H1 (cell line): ENCODE results near the gene SLK. TPM values are rescaled to one million over a fixed set of nuclear protein-coding genes. Genes with fewer than 3 reads are reported as not detected.

ENCODE experiments used
- CTCF ChIA-PET: fragments of 300-600 bp; sonication (Branson Sonifier 250); formaldehyde crosslinking; loops from one replicate; lab custom pipeline; 2021; ENCODE audit not compliant: partially characterized antibody; lab: Charles Lee
- POLR2A ChIA-PET: fragments of 300-600 bp; sonication (Branson Sonifier 250); formaldehyde crosslinking; loops from one replicate; lab custom pipeline; 2021; ENCODE audit warnings: inconsistent platforms; ENCODE audit not compliant: partially characterized antibody; lab: Charles Lee
- DNase-seq, 2 experiments: peaks; one replicate each; pipeline versions ENCODE4 v3.0.0 to v3.0.0-alpha.2; 2010 to 2022; ENCODE audit warnings: low spot score in 2 of 2, low read depth in 1 of 2, mixed read lengths in 1 of 2
- FAIRE-seq: peaks from 2 replicates; lab custom pipeline; 2011; peaks lifted over from hg19 to GRCh38; lab: Jason Lieb, UNC
- H2AFZ ChIP-seq: 2 replicates; pipeline ENCODE4 v1.8.1; 2012; ENCODE audit warnings: low read length, inconsistent platforms
- H2AK5ac ChIP-seq: 2 replicates; pipeline ENCODE4 v1.6.1; 2013; ENCODE audit warnings: low read depth, low read length
- H2BK120ac ChIP-seq: replicated peaks from 2 replicates; pipeline ENCODE3; 2013; ENCODE audit warnings: low read depth, low read length, inconsistent platforms
- H2BK12ac ChIP-seq: 2 replicates; pipeline ENCODE4 v1.6.1; 2013; ENCODE audit warnings: low read depth, low read length
- H2BK15ac ChIP-seq: 2 replicates; pipeline ENCODE4 v1.6.1; 2013; ENCODE audit warnings: low read length
- H2BK20ac ChIP-seq: 2 replicates; pipeline ENCODE4 v1.6.1; 2013; ENCODE audit warnings: low read length
- H2BK5ac ChIP-seq: 2 replicates; pipeline ENCODE4 v1.6.1; 2013; ENCODE audit warnings: low read depth, low read length
- H3K14ac ChIP-seq: 2 replicates; pipeline ENCODE4 v1.6.1; 2013; ENCODE audit warnings: inconsistent platforms; ENCODE audit not compliant: insufficient read length
- H3K18ac ChIP-seq: 2 replicates; pipeline ENCODE4 v1.6.1; 2013; ENCODE audit warnings: low read length; ENCODE audit errors: extremely low read depth
- H3K23ac ChIP-seq: 2 replicates; pipeline ENCODE4 v1.6.1; 2013; ENCODE audit warnings: inconsistent platforms; ENCODE audit not compliant: insufficient read length
- H3K23me2 ChIP-seq: 2 replicates; pipeline ENCODE4 v1.6.1; 2013; ENCODE audit warnings: low read depth, low read length
- H3K27ac ChIP-seq: 2 replicates; pipeline ENCODE4 v1.6.1; 2011; ENCODE audit warnings: low read depth, low read length, inconsistent platforms
- H3K27me3 ChIP-seq, 4 experiments: replicated peaks in 1 of 4; 1 replicate in 1 of 4; 2 replicates in 3 of 4; pipeline versions ENCODE4 v1.6.1 to v1.8.1; 2011 to 2013; ENCODE audit warnings: low read length in 3 of 4, mild to moderate bottlenecking in 3 of 4, inconsistent platforms in 2 of 4, mixed read lengths in 2 of 4, moderate library complexity in 1 of 4; ENCODE audit not compliant: control insufficient read depth in 3 of 4, insufficient read depth in 3 of 4; ENCODE audit errors: extremely low read depth in 1 of 4
- H3K36me3 ChIP-seq, 4 experiments: 2 replicates each; pipeline versions ENCODE4 v1.6.1 to v1.8.1; 2011 to 2013; ENCODE audit warnings: mild to moderate bottlenecking in 4 of 4, low read length in 3 of 4, moderate library complexity in 2 of 4, control low read depth in 1 of 4, inconsistent platforms in 1 of 4; ENCODE audit not compliant: insufficient read depth in 4 of 4, control insufficient read depth in 2 of 4
- H3K4ac ChIP-seq: replicated peaks from 2 replicates; pipeline ENCODE3; 2013; ENCODE audit warnings: low read length, low read depth, mixed read lengths, inconsistent platforms; ENCODE audit not compliant: insufficient read length
- H3K4me1 ChIP-seq, 4 experiments: replicated peaks in 1 of 4; 1 replicate in 1 of 4; 2 replicates in 3 of 4; pipeline versions ENCODE4 v1.6.1 to v1.8.1; 2011 to 2013; ENCODE audit warnings: low read length in 3 of 4, inconsistent platforms in 2 of 4, mixed read lengths in 1 of 4; ENCODE audit not compliant: insufficient read depth in 4 of 4, control insufficient read depth in 3 of 4
- H3K4me2 ChIP-seq, 2 experiments: 2 replicates each; pipeline versions ENCODE4 v1.6.1 to v1.8.1; 2011 to 2013; ENCODE audit warnings: low read depth in 2 of 2, low read length in 2 of 2, control low read depth in 1 of 2, inconsistent platforms in 1 of 2, mild to moderate bottlenecking in 1 of 2; ENCODE audit not compliant: insufficient read depth in 1 of 2
- H3K4me3 ChIP-seq, 4 experiments: fragments of 200-600, 300-600 bp in 1 of 4; sonication (generic), shearing (Covaris generic), sonication (Bioruptor Twin) in 1 of 4; 2 replicates each; pipeline versions ENCODE4 v1.5.1 to v1.8.1; 2011 to 2016; ENCODE audit warnings: low read length in 4 of 4, low read depth in 3 of 4, control low read depth in 2 of 4, inconsistent platforms in 2 of 4, mild to moderate bottlenecking in 2 of 4, mixed read lengths in 1 of 4, moderate library complexity in 1 of 4; ENCODE audit not compliant: insufficient read depth in 2 of 4; ENCODE audit errors: extremely low read depth in 1 of 4
- H3K56ac ChIP-seq: replicated peaks from 2 replicates; pipeline ENCODE3; 2013; ENCODE audit warnings: low read depth, mild to moderate bottlenecking, mixed read lengths, low read length, inconsistent platforms; ENCODE audit not compliant: insufficient read length
- H3K79me1 ChIP-seq: 2 replicates; pipeline ENCODE4 v1.6.1; 2013; ENCODE audit warnings: low read depth, low read length, control low read depth
- H3K79me2 ChIP-seq, 2 experiments: 2 replicates each; pipeline versions ENCODE4 v1.6.1 to v1.8.1; 2012 to 2013; ENCODE audit warnings: low read length in 2 of 2, mild to moderate bottlenecking in 2 of 2, inconsistent platforms in 1 of 2; ENCODE audit not compliant: insufficient read depth in 2 of 2, control insufficient read depth in 1 of 2
- H3K9ac ChIP-seq, 4 experiments: replicated peaks in 1 of 4; 1 replicate in 1 of 4; 2 replicates in 3 of 4; pipeline versions ENCODE4 v1.6.1 to v1.8.1; 2011 to 2013; ENCODE audit warnings: low read depth in 3 of 4, low read length in 3 of 4, control low read depth in 2 of 4, mild to moderate bottlenecking in 2 of 4, moderate library complexity in 2 of 4, inconsistent platforms in 1 of 4; ENCODE audit errors: extremely low read depth in 1 of 4
- H3K9me3 ChIP-seq, 2 experiments: 2 replicates each; pipeline versions ENCODE4 v1.6.1 to v1.8.1; 2012 to 2013; ENCODE audit warnings: mild to moderate bottlenecking in 2 of 2, moderate library complexity in 2 of 2, control low read depth in 1 of 2, inconsistent platforms in 1 of 2, low read depth in 1 of 2, low read length in 1 of 2, mixed read lengths in 1 of 2; ENCODE audit not compliant: insufficient read depth in 2 of 2
- H4K20me1 ChIP-seq, 2 experiments: replicated peaks in 1 of 2; 2 replicates each; pipeline versions ENCODE3 to v1.8.1; 2011 to 2013; ENCODE audit warnings: inconsistent platforms in 2 of 2, low read length in 2 of 2, mild to moderate bottlenecking in 1 of 2; ENCODE audit not compliant: insufficient read depth in 2 of 2, control insufficient read depth in 1 of 2
- H4K5ac ChIP-seq: 2 replicates; pipeline ENCODE4 v1.6.1; 2013; ENCODE audit warnings: low read length, low read depth, mixed read lengths, inconsistent platforms; ENCODE audit not compliant: insufficient read length
- H4K8ac ChIP-seq: 2 replicates; pipeline ENCODE4 v1.8.0; 2013; ENCODE audit warnings: mild to moderate bottlenecking, moderate library complexity, low read length, inconsistent platforms; ENCODE audit not compliant: insufficient read depth; ENCODE audit errors: extremely low read depth
- H4K91ac ChIP-seq: replicated peaks from 2 replicates; pipeline ENCODE3; 2013; ENCODE audit warnings: low read length, mixed read lengths, inconsistent platforms; ENCODE audit not compliant: insufficient read length
- CBX8 ChIP-seq: fragments of 300-800, 300-1000 bp; sonication (generic); IDR thresholded peaks from 2 replicates; pipeline ENCODE4 v1.7.1; 2016; ENCODE audit warnings: low read depth, low read length, borderline replicate concordance
- HDAC2 ChIP-seq, 2 experiments: fragments of 300-600 bp in 1 of 2; sonication (generic) in 1 of 2; IDR thresholded peaks; 2 replicates each; pipeline ENCODE4 v1.6.1; 2011 to 2012; ENCODE audit warnings: low read depth in 2 of 2, low read length in 2 of 2, mild to moderate bottlenecking in 2 of 2, moderate library complexity in 2 of 2, borderline replicate concordance in 1 of 2, inconsistent platforms in 1 of 2
- MAFK ChIP-seq: IDR thresholded peaks from 2 replicates; pipeline ENCODE4 v1.6.1; 2012; ENCODE audit warnings: low read depth, mild to moderate bottlenecking, improper control_type of control experiment, low read length
- WGBS, 2 experiments: shearing (Covaris generic) in 1 of 2; methylation state at CpG; one replicate each; pipeline versions ENCODE4 v1.1.6 to v1.1.7; 2013 to 2015; ENCODE audit warnings: low lambda C conversion rate in 2 of 2, mixed read lengths in 2 of 2, inconsistent platforms in 1 of 2, low coverage in 1 of 2, missing lambda C conversion rate in 1 of 2; ENCODE audit not compliant: insufficient replicate concordance in 2 of 2, insufficient coverage in 1 of 2, insufficient read length in 1 of 2; ENCODE audit errors: extremely low coverage in 1 of 2, missing lambda C conversion rate in 1 of 2; 5-methylcytosine and 5-hydroxymethylcytosine counted together
- polyA plus RNA-seq, 7 experiments: library from polyadenylated mRNA; depleted of rRNA in 3 of 7; stranded (reverse) in 5 of 7; unstranded in 2 of 7; fragments of >200 nt in 5 of 7; fragments of 200-250 nt in 2 of 7; gene quantifications; 1 replicate in 5 of 7; 2 replicates in 1 of 7; 4 replicates in 1 of 7; pipeline versions ENCODE4 v1.2.1 to v1.2.3, GENCODE V29; 2011 to 2013; ENCODE audit warnings: missing spikeins in 2 of 7, mixed read lengths in 2 of 7
- total RNA-seq: library from RNA; stranded (reverse); fragmentation: NEBNext Ultra II Directional; extraction: Animal tissue kit (Norgen Biotek cat#: 25700); gene quantifications from 2 replicates; pipeline ENCODE4 v1.2.1, GENCODE V29; 2021
- TF ChIP-seq, protein P1 (sequence below): IDR thresholded peaks from 2 replicates; pipeline ENCODE4 v1.6.1; 2012; ENCODE audit warnings: inconsistent platforms

Gene SLK
- total and polyA plus RNA-seq, 2 of the 8 experiments (the other 6 are each of a cell fraction or from before 2014, with no cell fraction given), result 2.7 to 18.3 TPM

GRCh38 chr10:103919648-103920025 is 47.3 kb upstream of the SLK start:
- no peak overlapping the region for H2AFZ ChIP-seq
- TF ChIP-seq MAFK (no peak), HDAC2 (IDR thresholded peaks at IDR 0.05; ENCODE audit: borderline replicate concordance in 1 of 2, low read depth in 2 of 2, low read length in 2 of 2) (no peak), CBX8 (no peak)
- TF ChIP-seq, protein P1, sequence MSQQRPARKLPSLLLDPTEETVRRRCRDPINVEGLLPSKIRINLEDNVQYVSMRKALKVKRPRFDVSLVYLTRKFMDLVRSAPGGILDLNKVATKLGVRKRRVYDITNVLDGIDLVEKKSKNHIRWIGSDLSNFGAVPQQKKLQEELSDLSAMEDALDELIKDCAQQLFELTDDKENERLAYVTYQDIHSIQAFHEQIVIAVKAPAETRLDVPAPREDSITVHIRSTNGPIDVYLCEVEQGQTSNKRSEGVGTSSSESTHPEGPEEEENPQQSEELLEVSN, result no peak

More at GRCh38 chr10:103919648-103920025, 47.3 kb upstream of the SLK start:
- Histone ChIP-seq H2BK20ac (no peak overlapping the region), H4K20me1 (no peaks in the 10 kb centered on the region), H3K36me3 (peaks cover 0 to 14% (median 4%) of the 10 kb centered on the region in 4 experiments; a peak in 2 of 8 replicates), H4K91ac (no peak overlapping the region), H3K9me3 (peaks cover 5 to 8% of the 10 kb centered on the region in 2 experiments), H2BK5ac (no peak overlapping the region), H3K27me3 (no peaks in the 10 kb centered on the region), H4K5ac (no peak overlapping the region), H2BK12ac (no peak overlapping the region), H2BK15ac (no peak overlapping the region), H3K4me2 (no peak overlapping the region), H3K79me2 (no peaks in the 10 kb centered on the region), H3K27ac (no peak overlapping the region), H2BK120ac (no peak overlapping the region), H3K4me1 (peaks cover 7 to 19% (median 11%) of the 10 kb centered on the region in 4 experiments), H3K14ac (no peak overlapping the region), H2AK5ac (no peak overlapping the region), H3K23me2 (peaks cover 7% of the 10 kb centered on the region; the same call in 1 of the 2 replicates), H3K4me3 (no peak overlapping the region), H3K9ac (no peak overlapping the region), H3K18ac (no peak overlapping the region), H4K8ac (no peak overlapping the region), H3K79me1 (no peaks in the 10 kb centered on the region), H3K4ac (no peak overlapping the region), H3K23ac (no peak overlapping the region), H3K56ac (no peak overlapping the region)
- DNase-seq, result no peak
- ChIA-PET POLR2A (no interaction called here), CTCF (interaction anchor here (1.5 to 2.6 kb wide), 2 partner anchors 9 to 62 kb away, joined by 3 to 8 read pairs; no protein-coding TSS in a partner anchor)
- WGBS, 2 experiments, result 100% methylated on average over 1 of the region's 1 CpG; no CpG with 5 or more reads in 1 of the 2 experiments
- FAIRE-seq, result no peak
